Fibroblast of the aortic adventitia (primary cell): Measurements from ENCODE around the gene DDX41. TPM values are rescaled to one million over a fixed set of nuclear protein-coding genes. Genes with fewer than 3 reads are reported as not detected.
A peak's percentile ranks its signal among the peaks of the same experiment; 100 is the strongest.

ENCODE experiments used
- DNase-seq: peaks from one replicate; pipeline ENCODE4 v3.0.0-alpha.2; 2010; ENCODE audit warnings: low read depth
- H3K4me3 ChIP-seq: 2 replicates; pipeline ENCODE4 v1.5.1; 2011; ENCODE audit warnings: low read depth, mild to moderate bottlenecking, control low read depth, low read length, moderate library complexity
- total RNA-seq: library from RNA; depleted of rRNA; stranded (reverse); fragments of >200 nt; gene quantifications from 2 replicates; pipeline ENCODE4 v1.2.3, GENCODE V29; 2012; ENCODE audit warnings: low replicate concordance
- TF ChIP-seq, protein P1 (sequence below): IDR thresholded peaks from 2 replicates; pipeline ENCODE4 v1.5.1; 2011; ENCODE audit warnings: mild to moderate bottlenecking, low read length, control low read depth, inconsistent platforms; ENCODE audit not compliant: insufficient read depth

Gene DDX41
- total RNA-seq, 1 donor = 58.5 TPM

DNA sequence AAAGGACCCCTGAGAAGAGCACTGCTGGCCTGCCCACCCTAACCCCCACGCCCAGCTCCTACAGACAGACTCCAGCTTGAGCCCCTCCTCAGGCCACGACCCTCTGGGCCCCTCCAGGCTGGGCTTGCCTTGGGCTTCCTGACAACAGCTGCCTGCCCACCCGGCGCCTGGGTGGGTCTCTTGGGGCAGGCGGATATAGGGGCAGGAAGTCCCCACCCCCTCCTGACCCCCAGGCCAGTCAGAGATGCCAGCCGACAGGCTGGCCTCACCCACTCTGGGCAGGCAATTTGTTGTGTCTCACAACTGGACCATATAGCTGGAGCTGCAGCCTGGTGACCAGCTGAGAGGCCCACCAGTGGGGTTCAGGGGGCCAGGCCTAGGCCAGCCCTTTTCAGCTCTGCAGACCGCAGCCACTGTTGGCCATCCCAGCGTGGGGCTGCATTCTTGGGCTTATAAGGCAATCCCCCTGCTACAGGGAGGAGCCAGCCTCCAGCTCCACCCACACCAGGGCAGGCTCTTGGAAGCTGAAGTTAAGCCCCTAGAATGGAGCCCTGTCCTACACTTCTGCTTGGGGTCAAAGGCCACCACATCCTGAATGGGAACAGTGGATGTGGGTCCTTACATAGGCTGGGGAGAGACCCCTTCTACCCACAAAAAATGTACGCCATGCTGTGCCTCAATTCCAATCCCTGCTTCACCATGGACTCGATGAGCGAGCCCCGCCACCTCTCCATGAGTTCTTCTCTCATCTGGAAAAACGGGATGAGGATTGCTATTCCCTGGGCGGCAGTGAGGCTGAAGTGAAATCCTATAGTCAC, 21.3 kb downstream of the DDX41 start:
- TF ChIP-seq, protein P1, sequence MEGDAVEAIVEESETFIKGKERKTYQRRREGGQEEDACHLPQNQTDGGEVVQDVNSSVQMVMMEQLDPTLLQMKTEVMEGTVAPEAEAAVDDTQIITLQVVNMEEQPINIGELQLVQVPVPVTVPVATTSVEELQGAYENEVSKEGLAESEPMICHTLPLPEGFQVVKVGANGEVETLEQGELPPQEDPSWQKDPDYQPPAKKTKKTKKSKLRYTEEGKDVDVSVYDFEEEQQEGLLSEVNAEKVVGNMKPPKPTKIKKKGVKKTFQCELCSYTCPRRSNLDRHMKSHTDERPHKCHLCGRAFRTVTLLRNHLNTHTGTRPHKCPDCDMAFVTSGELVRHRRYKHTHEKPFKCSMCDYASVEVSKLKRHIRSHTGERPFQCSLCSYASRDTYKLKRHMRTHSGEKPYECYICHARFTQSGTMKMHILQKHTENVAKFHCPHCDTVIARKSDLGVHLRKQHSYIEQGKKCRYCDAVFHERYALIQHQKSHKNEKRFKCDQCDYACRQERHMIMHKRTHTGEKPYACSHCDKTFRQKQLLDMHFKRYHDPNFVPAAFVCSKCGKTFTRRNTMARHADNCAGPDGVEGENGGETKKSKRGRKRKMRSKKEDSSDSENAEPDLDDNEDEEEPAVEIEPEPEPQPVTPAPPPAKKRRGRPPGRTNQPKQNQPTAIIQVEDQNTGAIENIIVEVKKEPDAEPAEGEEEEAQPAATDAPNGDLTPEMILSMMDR = no peak
- peak overlapping the region; percentile 85 for H3K4me3 ChIP-seq
- peak; percentile 90 for DNase-seq

GRCh38 chr5:177494346-177495195, 22.2 kb downstream of the DDX41 start:
- peak; percentile 92 for DNase-seq
- TF ChIP-seq, protein P1 = peak; percentile 56
- H3K4me3 ChIP-seq = peak overlapping the region; percentile 85

DNA sequence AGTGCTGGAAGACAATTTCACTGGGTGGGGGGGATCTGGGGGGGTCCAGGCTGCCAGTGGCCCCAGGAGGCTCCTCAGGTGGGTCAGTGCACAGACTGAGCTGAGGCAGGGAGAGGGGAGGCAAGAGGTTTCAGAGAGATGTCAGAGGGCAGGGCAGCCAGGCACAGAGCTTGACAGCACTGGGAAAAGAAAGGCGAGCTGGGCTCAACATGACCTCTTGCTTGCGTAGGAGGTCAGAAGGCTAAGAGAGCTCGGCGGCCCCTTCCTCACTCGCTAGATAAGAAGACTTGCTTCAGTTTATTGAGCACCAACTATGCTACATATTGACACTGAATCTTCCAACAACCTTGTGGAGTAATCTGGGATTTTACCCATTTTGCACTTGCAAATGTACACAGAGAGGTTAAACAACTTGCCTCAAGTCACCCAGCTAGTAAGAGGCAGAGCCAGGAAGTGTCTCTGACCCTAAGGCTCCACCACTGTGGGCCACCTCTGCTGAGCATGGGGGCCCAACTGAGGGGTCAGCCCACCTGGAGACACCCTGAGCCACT, 22.9 kb downstream of the DDX41 start:
- H3K4me3 ChIP-seq = peak overlapping the region; percentile 44
- TF ChIP-seq, protein P1 = no peak
- DNase-seq = peak; percentile 18

DNA sequence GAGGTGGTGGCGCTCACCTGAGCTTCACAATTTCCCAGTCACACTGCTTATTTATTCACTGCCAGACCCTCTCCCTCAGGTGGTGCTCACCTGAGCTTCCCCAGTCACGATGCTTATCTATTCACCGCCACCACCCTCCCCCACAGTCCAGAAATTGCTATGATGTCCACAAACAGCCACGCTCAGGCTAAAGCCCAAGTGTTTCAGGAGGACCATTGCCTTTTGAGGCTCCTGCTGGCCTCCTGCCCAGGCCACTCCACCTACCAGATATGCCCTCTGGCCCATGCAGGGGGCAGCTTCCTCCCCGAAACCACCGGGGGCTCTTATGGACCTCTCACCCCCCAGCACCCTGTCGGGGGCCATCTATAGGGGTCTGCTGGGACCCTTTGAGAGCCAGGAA, 23.9 kb downstream of the DDX41 start:
- no peak for DNase-seq
- H3K4me3 ChIP-seq = no peak overlapping the region
- TF ChIP-seq, protein P1 = no peak

- H3K4me3 ChIP-seq = no peak overlapping the region
- TF ChIP-seq, protein P1 = no peak
- DNase-seq = no peak
Observed at GRCh38 chr5:177491983-177492746, 24.6 kb downstream of the DDX41 start.

- peak; percentile 28 for DNase-seq
Observed at GRCh38 chr5:177491429-177491945, 25.3 kb downstream of the DDX41 start.

More at GRCh38 chr5:177491429-177491945, 25.3 kb downstream of the DDX41 start:
- H3K4me3 ChIP-seq = no peak overlapping the region
- TF ChIP-seq, protein P1 = peak; percentile 56
